K562 (cell line): ENCODE measurements around the gene HYAL3. TPM values are rescaled to one million over a fixed set of nuclear protein-coding genes. Genes with fewer than 3 reads are reported as not detected.

Experiments
- E2F8 ChIP-seq: fragments of 450-650 bp; IDR thresholded peaks from 2 replicates; pipeline ENCODE4 v1.7.1; 2018; ENCODE audit warnings: mild to moderate bottlenecking, low read depth; ENCODE audit not compliant: partially characterized antibody
- ESRRB ChIP-seq: fragments of 250-450 bp; sonication (Bioruptor Pico); IDR thresholded peaks from 2 replicates; pipeline ENCODE4 v1.5.0; 2020; ENCODE audit warnings: mild to moderate bottlenecking, moderate library complexity, borderline replicate concordance
- FOXP1 ChIP-seq: sonication (generic); formaldehyde crosslinking; IDR thresholded peaks from 2 replicates; pipeline ENCODE4 v1.8.0; 2022; ENCODE audit warnings: mild to moderate bottlenecking, missing genetic modification reagents
- GTF2E2 ChIP-seq: fragments of 200-800 bp; sonication (Bioruptor generic); IDR thresholded peaks from 2 replicates; pipeline ENCODE4 v1.6.1; 2016; ENCODE audit warnings: missing genetic modification characterization, missing compliant biosample characterization
- KDM2B ChIP-seq: fragments of 250-450 bp; sonication (Bioruptor Pico); IDR thresholded peaks from 2 replicates; pipeline ENCODE4 v1.8.0; 2021; ENCODE audit warnings: mild to moderate bottlenecking, moderate library complexity
- RB1 ChIP-seq: fragments of 450-650 bp; IDR thresholded peaks from 2 replicates; pipeline ENCODE4 v1.6.1; 2017; ENCODE audit warnings: low read depth, mild to moderate bottlenecking
- RERE ChIP-seq: sonication (generic); formaldehyde crosslinking; IDR thresholded peaks from 2 replicates; pipeline ENCODE4 v1.8.0; 2023; ENCODE audit warnings: missing genetic modification reagents, mild to moderate bottlenecking, borderline replicate concordance
- SRSF9 ChIP-seq: fragments of 200-400 bp; formaldehyde crosslinking; IDR thresholded peaks from 2 replicates; pipeline ENCODE4 v1.6.1; 2017; ENCODE audit warnings: low read depth, low read length, borderline replicate concordance
- UBTF ChIP-seq, 2 experiments: IDR thresholded peaks; 2 replicates each; pipeline ENCODE4 v1.6.1; 2012; ENCODE audit warnings: improper control_type of control experiment in 2 of 2, low read depth in 2 of 2, low read length in 2 of 2, borderline replicate concordance in 1 of 2
- ZBED1 ChIP-seq: IDR thresholded peaks from 2 replicates; pipeline ENCODE4 v1.6.1; 2014
- polyA plus RNA-seq, 8 experiments: library from polyadenylated mRNA; depleted of rRNA in 4 of 8; stranded (reverse) in 5 of 8; unstranded in 3 of 8; fragments of >200 nt; fragmentation: Nextera tagmentation in 2 of 8; fragmentation: Illumina TruSeq in 1 of 8; extraction: Ambion mirVana in 2 of 8; extraction: Trizol in 1 of 8; gene quantifications; 2 replicates each; pipeline versions ENCODE4 v1.2.1 to v1.2.3, GENCODE V29; 2011 to 2014; ENCODE audit warnings: inconsistent platforms in 1 of 8, missing spikeins in 1 of 8
- total RNA-seq, 7 experiments: library from RNA; depleted of rRNA in 6 of 7; stranded (reverse); fragments of >200 nt in 6 of 7; fragmentation: Illumina TruSeq in 2 of 7; extraction: Trizol in 2 of 7; gene quantifications; 2 replicates each; pipeline versions ENCODE4 v1.2.1 to v1.2.3, GENCODE V29; 2011 to 2021; ENCODE audit warnings: low replicate concordance in 1 of 7
- TF ChIP-seq, protein P1 (sequence below): IDR thresholded peaks from 2 replicates; pipeline ENCODE4 v1.6.1; 2011; ENCODE audit warnings: borderline replicate concordance, low read depth, mild to moderate bottlenecking, moderate library complexity, low read length; ENCODE audit not compliant: insufficient read depth, poor library complexity, severe bottlenecking
- TF ChIP-seq, protein P2 (sequence below): fragments of 250-450 bp; sonication (Bioruptor Pico); IDR thresholded peaks from 2 replicates; pipeline ENCODE4 v1.8.0; 2021; ENCODE audit warnings: moderate library complexity, mild to moderate bottlenecking, inconsistent platforms

HYAL3 gene
- total and polyA plus RNA-seq, 9 of the 15 experiments (the other 6 are each of a cell fraction or from before 2014, with no cell fraction given), result 0.38 to 9.1 (median 6.8) TPM

DNA sequence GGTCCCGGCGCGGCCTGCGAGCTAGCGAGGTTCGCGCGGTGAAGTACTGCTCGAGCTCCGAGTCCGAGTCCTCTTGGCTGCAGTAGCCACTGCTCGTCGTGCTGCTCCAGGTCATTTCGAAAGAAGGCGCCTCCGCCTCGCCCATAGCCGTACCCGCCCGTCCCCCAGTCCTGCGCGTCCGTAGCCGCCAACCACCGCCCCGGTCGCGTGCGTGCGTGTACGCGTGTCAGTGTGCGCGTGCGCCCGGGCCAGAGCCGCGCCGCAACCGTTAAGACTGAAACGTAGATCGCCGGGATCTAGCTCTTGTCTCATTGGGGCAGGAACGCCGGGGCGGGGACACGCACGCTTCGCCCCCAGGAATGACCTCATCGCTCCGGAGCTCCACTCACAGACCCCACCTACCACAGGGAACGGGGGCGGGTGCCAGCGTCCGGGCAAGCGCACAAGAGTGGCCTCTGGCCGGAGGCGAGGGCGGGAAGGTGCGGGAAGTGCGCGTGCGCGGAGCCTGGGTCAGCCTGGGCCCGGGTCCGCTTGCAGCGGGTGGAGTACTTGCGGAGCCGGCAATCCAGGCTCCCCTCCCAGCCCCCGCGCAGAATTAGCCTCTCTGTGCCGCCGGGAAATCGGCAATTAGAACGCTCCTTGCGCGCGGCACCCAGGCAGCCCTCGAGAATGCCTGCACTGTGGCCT is 38.1 kb upstream of the HYAL3 start (continued):
- TF ChIP-seq, protein P1, sequence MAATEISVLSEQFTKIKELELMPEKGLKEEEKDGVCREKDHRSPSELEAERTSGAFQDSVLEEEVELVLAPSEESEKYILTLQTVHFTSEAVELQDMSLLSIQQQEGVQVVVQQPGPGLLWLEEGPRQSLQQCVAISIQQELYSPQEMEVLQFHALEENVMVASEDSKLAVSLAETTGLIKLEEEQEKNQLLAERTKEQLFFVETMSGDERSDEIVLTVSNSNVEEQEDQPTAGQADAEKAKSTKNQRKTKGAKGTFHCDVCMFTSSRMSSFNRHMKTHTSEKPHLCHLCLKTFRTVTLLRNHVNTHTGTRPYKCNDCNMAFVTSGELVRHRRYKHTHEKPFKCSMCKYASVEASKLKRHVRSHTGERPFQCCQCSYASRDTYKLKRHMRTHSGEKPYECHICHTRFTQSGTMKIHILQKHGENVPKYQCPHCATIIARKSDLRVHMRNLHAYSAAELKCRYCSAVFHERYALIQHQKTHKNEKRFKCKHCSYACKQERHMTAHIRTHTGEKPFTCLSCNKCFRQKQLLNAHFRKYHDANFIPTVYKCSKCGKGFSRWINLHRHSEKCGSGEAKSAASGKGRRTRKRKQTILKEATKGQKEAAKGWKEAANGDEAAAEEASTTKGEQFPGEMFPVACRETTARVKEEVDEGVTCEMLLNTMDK, result no peak
- TF ChIP-seq UBTF (IDR thresholded peaks at IDR 0.05; ENCODE audit: borderline replicate concordance in 1 of 2, low read depth in 2 of 2, low read length in 2 of 2), result no peak; a peak in 1 of 4 replicates
- TF ChIP-seq, protein P2, sequence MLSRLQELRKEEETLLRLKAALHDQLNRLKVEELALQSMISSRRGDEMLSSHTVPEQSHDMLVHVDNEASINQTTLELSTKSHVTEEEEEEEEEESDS (CRISPR knock-in tag), result no peak
- no peak for TF ChIP-seq SRSF9
- TF ChIP-seq RERE (CRISPR knock-in tag), result no peak
- peak; percentile 15; the same call in 1 of the 2 replicates for TF ChIP-seq RB1
- TF ChIP-seq ESRRB (CRISPR knock-in tag), result no peak
- TF ChIP-seq FOXP1 (CRISPR knock-in tag), result no peak
- peak; percentile 22 for TF ChIP-seq E2F8
- no peak for TF ChIP-seq KDM2B
- TF ChIP-seq ZBED1, result no peak
- TF ChIP-seq GTF2E2 (tag), result no peak
